HCT116 (cell line): ENCODE results near the gene ATP6V0A1. TPM values are rescaled to one million over a fixed set of nuclear protein-coding genes. Genes with fewer than 3 reads are reported as not detected.

ENCODE experiments used
- ATAC-seq: fragments of 200-7000 bp; cut with Tn5 transposase; 2 replicates; pipeline ENCODE4 v1.9.1; 2020; ENCODE audit warnings: mild to moderate bottlenecking, moderate library complexity
- BruUV-seq: library from RNA; stranded (reverse); fragments of 400-500 nt; replicated peaks from 2 replicates; lab custom pipeline; 2021; lab: Mats Ljungman, UMichigan
- CTCF ChIA-PET: fragments of 300-600 bp; sonication (Branson Sonifier 250); formaldehyde crosslinking; loops from one replicate; lab custom pipeline; 2021; ENCODE audit warnings: antibody characterized with exemption; lab: Charles Lee
- POLR2A ChIA-PET: fragments of 300-600, 350-600 bp; sonication (Branson Sonifier 250); formaldehyde crosslinking; loops from one replicate; lab custom pipeline; 2021; ENCODE audit warnings: antibody characterized with exemption; lab: Charles Lee
- RAD21 ChIA-PET, 2 experiments: fragments of 300-600 bp; sonication (Branson Sonifier 250); formaldehyde crosslinking; loops; one replicate each; lab custom pipeline; 2023; ENCODE audit warnings: low total read pairs in 2 of 2; ENCODE audit not compliant: uncharacterized antibody in 2 of 2, unreplicated experiment in 2 of 2, low non-redundant PET in 1 of 2; lab: Charles Lee
- DNase-seq: peaks from one replicate; pipeline ENCODE4 v3.0.0-alpha.2; 2010; ENCODE audit warnings: low read depth, low spot score
- H2AFZ ChIP-seq: fragments of 200-600 bp; shearing (Covaris generic), sonication (generic); 2 replicates; pipeline ENCODE4 v1.6.1; 2017; ENCODE audit warnings: low read depth, mixed run types, mixed read lengths, antibody characterized with exemption, low read length; ENCODE audit not compliant: poor library complexity, severe bottlenecking
- H3K27ac ChIP-seq: 2 replicates; pipeline ENCODE4 v1.5.1; 2012; ENCODE audit warnings: low read depth, low read length
- H3K27me3 ChIP-seq: fragments of 200-600 bp; sonication (generic); 2 replicates; pipeline ENCODE4 v1.6.1; 2016; ENCODE audit warnings: mixed run types, low read length, mixed read lengths; ENCODE audit not compliant: insufficient read depth
- H3K36me3 ChIP-seq, 2 experiments: fragments of 200-500 bp in 1 of 2; fragments of 200-600 bp in 1 of 2; sonication (Bioruptor generic) in 1 of 2; sonication (generic) in 1 of 2; 2 replicates each; pipeline versions ENCODE4 v1.5.1 to v1.6.1; 2014 to 2016; ENCODE audit warnings: low read length in 2 of 2, inconsistent platforms in 1 of 2, mixed read lengths in 1 of 2, mixed run types in 1 of 2; ENCODE audit not compliant: insufficient read depth in 2 of 2, control insufficient read depth in 1 of 2
- H3K4me1 ChIP-seq, 2 experiments: fragments of 200-600 bp in 1 of 2; sonication (generic) in 1 of 2; 2 replicates each; pipeline versions ENCODE4 v1.5.1 to v1.6.1; 2012 to 2017; ENCODE audit warnings: low read length in 2 of 2, inconsistent platforms in 1 of 2, mild to moderate bottlenecking in 1 of 2, mixed read lengths in 1 of 2, mixed run types in 1 of 2, moderate library complexity in 1 of 2; ENCODE audit not compliant: insufficient read depth in 2 of 2, control insufficient read depth in 1 of 2
- H3K4me2 ChIP-seq: fragments of 200-600 bp; sonication (generic); 2 replicates; pipeline ENCODE4 v1.6.1; 2017; ENCODE audit warnings: mixed run types, low read length, mixed read lengths
- H3K4me3 ChIP-seq, 2 experiments: fragments of 200-600 bp in 1 of 2; sonication (generic) in 1 of 2; replicated peaks in 1 of 2; 2 replicates each; pipeline ENCODE4 v1.5.1; 2011 to 2016; ENCODE audit warnings: low read length in 2 of 2, control low read depth in 1 of 2, low read depth in 1 of 2, mild to moderate bottlenecking in 1 of 2, mixed read lengths in 1 of 2, mixed run types in 1 of 2
- H3K79me2 ChIP-seq: fragments of 200-600 bp; sonication (generic); 2 replicates; pipeline ENCODE4 v1.6.1; 2017; ENCODE audit warnings: mild to moderate bottlenecking, mixed run types, low read length, moderate library complexity, mixed read lengths; ENCODE audit not compliant: insufficient read depth
- H3K9ac ChIP-seq: fragments of 200-600 bp; sonication (generic); 2 replicates; pipeline ENCODE4 v1.6.1; 2016; ENCODE audit warnings: low read length, mixed read lengths
- H3K9me2 ChIP-seq: fragments of 200-600 bp; sonication (generic), shearing (Covaris generic); 2 replicates; pipeline ENCODE4 v1.6.1; 2017; ENCODE audit warnings: mixed run types, mild to moderate bottlenecking, moderate library complexity; ENCODE audit not compliant: insufficient read depth
- H3K9me3 ChIP-seq, 2 experiments: fragments of 200-500 bp in 1 of 2; fragments of 200-600 bp in 1 of 2; sonication (Bioruptor generic) in 1 of 2; sonication (generic) in 1 of 2; 2 replicates each; pipeline ENCODE4 v1.6.1; 2014 to 2017; ENCODE audit warnings: low read length in 2 of 2, mixed read lengths in 2 of 2, inconsistent platforms in 1 of 2, low read depth in 1 of 2, mild to moderate bottlenecking in 1 of 2, mixed run types in 1 of 2, moderate library complexity in 1 of 2; ENCODE audit not compliant: control insufficient read depth in 1 of 2, insufficient read depth in 1 of 2
- H4K20me1 ChIP-seq: fragments of 200-600 bp; sonication (generic), shearing (Covaris generic); 2 replicates; pipeline ENCODE4 v1.6.1; 2017; ENCODE audit warnings: mixed run types, mild to moderate bottlenecking, moderate library complexity; ENCODE audit not compliant: insufficient read depth
- ATF3 ChIP-seq: IDR thresholded peaks from 2 replicates; pipeline ENCODE4 v1.6.1; 2012
- ELF1 ChIP-seq: IDR thresholded peaks from 2 replicates; pipeline ENCODE4 v1.6.1; 2012; ENCODE audit warnings: low read depth, borderline replicate concordance
- RAD21 ChIP-seq: IDR thresholded peaks from 2 replicates; pipeline ENCODE4 v1.6.1; 2012; ENCODE audit warnings: low read depth, mild to moderate bottlenecking
- SIN3A ChIP-seq: IDR thresholded peaks from 2 replicates; pipeline ENCODE4 v1.6.1; 2012; ENCODE audit warnings: low read depth
- ZNF274 ChIP-seq: fragments of 200-500 bp; sonication (Bioruptor generic); IDR thresholded peaks from 2 replicates; pipeline ENCODE4 v1.6.1; 2014; ENCODE audit warnings: mild to moderate bottlenecking, low read depth, low read length, inconsistent platforms
- intact Hi-C: fragments of 100-400 bp; cut with micrococcal nuclease; formaldehyde crosslinking; loops from 2 replicates; pipeline ENCODE4 v1.10.0; 2022
- microRNA-seq: library from miRNA; unstranded; fragments of <30 nt; microRNA quantifications from one replicate; pipeline ENCODE4, GENCODE V29; 2016; ENCODE audit warnings: borderline number of aligned reads
- total RNA-seq: library from RNA; stranded (reverse); gene quantifications from one replicate; pipeline ENCODE4 v1.2.1, GENCODE V29; 2021; ENCODE audit not compliant: unreplicated experiment

Gene ATP6V0A1
- total RNA-seq, 1 experiment from 2014 or later = 65.2 TPM

DNA sequence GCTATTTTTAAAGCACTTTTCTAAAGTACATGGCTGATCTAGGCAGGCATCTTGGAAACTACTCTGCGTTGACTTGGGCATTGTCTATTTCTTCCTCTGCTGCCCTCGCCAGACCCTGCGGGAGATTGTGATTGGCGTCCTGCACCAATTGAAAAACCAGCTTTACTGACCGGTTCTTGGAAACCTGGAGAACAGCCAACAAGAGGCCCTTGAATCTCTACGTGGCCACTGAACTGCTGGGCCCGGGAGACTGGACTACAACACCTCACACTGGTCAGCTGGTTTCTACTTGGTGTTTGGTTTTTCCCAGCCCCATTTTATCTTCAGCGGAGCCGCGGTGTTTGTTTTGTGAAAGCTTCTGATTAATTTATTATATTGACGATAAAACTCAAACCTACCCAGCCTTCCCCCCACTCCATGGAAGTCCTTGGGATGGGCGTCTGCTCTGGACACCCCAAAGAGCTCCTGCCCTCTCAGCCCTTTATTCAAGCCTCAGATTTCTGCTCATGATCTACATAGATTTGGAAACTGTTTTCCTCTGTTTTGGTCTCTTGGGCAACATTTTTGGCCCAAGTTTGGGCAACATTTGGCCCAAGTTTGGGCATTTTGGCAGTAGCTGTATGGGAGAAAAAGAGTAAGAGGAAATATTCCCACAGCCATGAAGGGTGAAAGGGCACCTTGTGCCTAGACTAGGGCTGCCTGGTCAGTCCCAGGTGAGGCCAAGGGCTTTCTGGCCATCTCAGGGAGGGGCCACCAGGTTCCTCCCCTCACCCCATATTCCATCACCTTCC is 113.0 kb downstream of the ATP6V0A1 start:
- TF ChIP-seq RAD21 (no peak), ELF1 (no peak), SIN3A (no peak), ZNF274 (no peak), ATF3 (no peak)
- POLR2A ChIA-PET = no interaction called here
- DNase-seq (no peak), ATAC-seq (no peak)
- RAD21 ChIA-PET = no interaction called here
- Histone ChIP-seq H2AFZ (no peak overlapping the region), H3K79me2 (peaks cover 76% of the 10 kb centered on the region), H4K20me1 (peaks cover 7% of the 10 kb centered on the region; the same call in 1 of the 2 replicates), H3K9me2 (no peaks in the 10 kb centered on the region), H3K4me3 (no peak overlapping the region), H3K36me3 (peaks cover 44 to 57% of the 10 kb centered on the region in 2 experiments), H3K9ac (no peak overlapping the region), H3K27me3 (no peaks in the 10 kb centered on the region), H3K4me1 (peaks cover 4 to 24% of the 10 kb centered on the region in 2 experiments), H3K4me2 (no peak overlapping the region), H3K27ac (no peak overlapping the region; the same call in 1 of the 2 replicates), H3K9me3 (no peaks in the 10 kb centered on the region)
- CTCF ChIA-PET = no interaction called here
- intact Hi-C loops = no loop called here
- no TSS peak for BruUV-seq

Small RNA genes lying within 50 kb of the gene (microRNA-seq; reads per million reads assigned to microRNA genes)
- gene MIR5010 (27.0 reads per million, percentile 47 among the genes with 10 or more reads in this experiment), gene MIR548AT (2.0 reads per million)

Other genes with a start within 250 kb of the ATP6V0A1 start
- gene STAT5B, start 182.5 kb upstream of the ATP6V0A1 start, total RNA-seq = 7.1 TPM
- gene STAT5A, start 170.4 kb upstream of the ATP6V0A1 start, total RNA-seq = 0.91 TPM
- 61.0 TPM for gene STAT3, start 70.4 kb upstream of the ATP6V0A1 start, total RNA-seq
- gene CAVIN1, start 35.6 kb upstream of the ATP6V0A1 start, total RNA-seq = 79.7 TPM
- 17.7 TPM for gene NAGLU, start 77.4 kb downstream of the ATP6V0A1 start, total RNA-seq
- gene HSD17B1, start 94.0 kb downstream of the ATP6V0A1 start, total RNA-seq = 1.4 TPM
- gene COASY, start 103.3 kb downstream of the ATP6V0A1 start, total RNA-seq = 137 TPM
- 47.9 TPM for gene MLX, start 108.2 kb downstream of the ATP6V0A1 start, total RNA-seq
- 24.3 TPM for gene PSMC3IP, start 118.9 kb downstream of the ATP6V0A1 start, total RNA-seq
- 38.5 TPM for gene RETREG3, start 150.5 kb downstream of the ATP6V0A1 start, total RNA-seq
- gene TUBG1, start 150.8 kb downstream of the ATP6V0A1 start, total RNA-seq = 139 TPM
- 20.9 TPM for gene TUBG2, start 200.4 kb downstream of the ATP6V0A1 start, total RNA-seq
- gene PLEKHH3, start 218.1 kb downstream of the ATP6V0A1 start, total RNA-seq = 66.3 TPM
- gene CCR10, start 223.0 kb downstream of the ATP6V0A1 start, total RNA-seq = 0.66 TPM
- gene CNTNAP1, start 223.7 kb downstream of the ATP6V0A1 start, total RNA-seq = 6.4 TPM